ENCODE results near the gene COPRS.

GRCh38 chr17:31882571-31882970 lies 23.5 kb upstream of the COPRS start:
- TF ChIP-seq CTCF (optimal IDR thresholded peaks at IDR 0.05 in 1 of 3, IDR thresholded peaks at IDR 0.05 in 1 of 3, conservative IDR thresholded peaks at IDR 0.05 in 1 of 3; ENCODE audit: extremely low read depth in 1 of 3, insufficient read depth in 2 of 3, low read length in 3 of 3) (no peak), EZH2 (IDR thresholded peaks at IDR 0.05; ENCODE audit: low read length) (no peak)

All from keratinocyte (primary cell).